NT2/D1 (cell line): Measurements from ENCODE around the gene ZNF319.

ENCODE experiments used
- DNase-seq: peaks from one replicate; pipeline ENCODE4 v3.0.0-alpha.2; 2011; ENCODE audit warnings: low read depth, low spot score
- H3K27me3 ChIP-seq: 2 replicates; pipeline ENCODE4 v1.6.0; 2011; ENCODE audit warnings: mild to moderate bottlenecking; ENCODE audit not compliant: insufficient read length, insufficient read depth
- H3K36me3 ChIP-seq: 2 replicates; pipeline ENCODE4 v1.6.1; 2011; ENCODE audit warnings: mild to moderate bottlenecking, low read length, mixed read lengths; ENCODE audit not compliant: insufficient read depth, insufficient read length
- H3K4me1 ChIP-seq: 2 replicates; pipeline ENCODE4 v1.5.1; 2011; ENCODE audit not compliant: insufficient read depth, insufficient read length
- H3K4me3 ChIP-seq: 2 replicates; pipeline ENCODE4 v1.5.1; 2011; ENCODE audit warnings: low read depth; ENCODE audit not compliant: insufficient read length
- H3K9ac ChIP-seq: 2 replicates; pipeline ENCODE4 v1.6.0; 2011; ENCODE audit warnings: low read depth; ENCODE audit not compliant: insufficient read length
- H3K9me3 ChIP-seq: 2 replicates; pipeline ENCODE4 v1.5.1; 2011; ENCODE audit warnings: mild to moderate bottlenecking, low read length; ENCODE audit not compliant: insufficient read depth
- SUZ12 ChIP-seq: IDR thresholded peaks from 2 replicates; pipeline ENCODE4 v1.6.1; 2011; ENCODE audit not compliant: insufficient read length, insufficient read depth; ENCODE audit errors: extremely low read depth
- YY1 ChIP-seq: IDR thresholded peaks from 2 replicates; pipeline ENCODE4 v1.6.1; 2011; ENCODE audit not compliant: insufficient read length, insufficient read depth
- ZNF274 ChIP-seq: IDR thresholded peaks from 2 replicates; pipeline ENCODE4 v1.6.1; 2011; ENCODE audit warnings: mild to moderate bottlenecking, low read depth, low read length

The ZNF319 gene

DNA sequence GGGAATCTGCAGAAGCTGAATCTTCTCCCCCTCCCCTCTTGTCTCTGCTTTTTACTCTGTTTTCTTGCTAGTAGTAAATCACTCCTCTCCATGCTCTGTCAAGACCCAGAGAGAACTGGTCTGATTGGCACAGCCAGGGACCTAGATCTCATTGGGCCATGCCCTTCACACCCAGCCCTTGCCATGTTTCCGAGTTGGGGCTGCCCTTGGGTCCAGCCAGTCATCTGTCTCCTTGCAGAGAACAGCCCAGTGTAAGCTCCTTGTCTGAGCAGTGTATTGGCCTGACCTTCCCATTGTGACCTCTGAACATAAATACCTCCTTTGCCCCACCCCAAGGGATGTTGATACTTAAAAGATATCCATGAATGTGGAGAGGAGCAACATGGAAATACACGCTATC is 28.9 kb upstream of the ZNF319 start:
- H3K9ac ChIP-seq, result no peak overlapping the region
- no peaks in the 10 kb centered on the region for H3K9me3 ChIP-seq
- peaks cover 35% of the 10 kb centered on the region for H3K4me1 ChIP-seq
- peaks cover 8% of the 10 kb centered on the region for H3K27me3 ChIP-seq
- DNase-seq, result no peak
- TF ChIP-seq SUZ12 (no peak), ZNF274 (no peak), YY1 (no peak)
- H3K4me3 ChIP-seq, result no peak overlapping the region
- H3K36me3 ChIP-seq, result peaks cover 24% of the 10 kb centered on the region

DNA sequence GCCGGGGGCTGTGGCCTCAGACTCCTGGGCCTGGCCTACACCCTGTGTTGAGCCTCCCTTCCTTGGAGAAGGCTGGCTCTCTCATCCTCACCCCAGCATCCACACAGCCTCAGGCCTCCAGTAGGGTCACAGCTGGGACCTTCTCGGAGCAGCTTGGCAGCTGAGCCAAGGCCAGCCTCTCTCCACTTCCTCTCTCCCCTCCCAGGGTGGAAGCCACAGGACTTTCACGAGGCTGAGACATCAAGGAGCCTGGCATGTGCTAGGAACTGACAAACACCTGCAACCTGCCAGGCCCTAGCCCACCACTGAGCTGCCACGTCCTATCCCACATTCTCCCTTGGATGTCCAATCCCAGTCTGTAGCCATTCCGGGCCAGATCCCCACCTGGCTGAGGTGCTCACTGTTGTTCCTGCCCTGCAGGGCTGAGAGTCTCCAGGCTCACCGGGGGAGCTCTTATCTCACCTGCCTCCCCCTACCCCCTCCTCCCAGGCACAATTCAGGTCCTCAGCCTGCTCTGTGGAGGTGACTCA is 28.1 kb upstream of the ZNF319 start:
- H3K9ac ChIP-seq, result peak overlapping the region; percentile 44
- TF ChIP-seq SUZ12 (no peak), ZNF274 (no peak), YY1 (no peak)
- no peaks in the 10 kb centered on the region for H3K9me3 ChIP-seq
- H3K36me3 ChIP-seq, result peaks cover 24% of the 10 kb centered on the region
- no peak overlapping the region for H3K4me3 ChIP-seq
- peaks cover 15% of the 10 kb centered on the region for H3K27me3 ChIP-seq
- DNase-seq, result no peak
- H3K4me1 ChIP-seq, result peaks cover 33% of the 10 kb centered on the region

DNA sequence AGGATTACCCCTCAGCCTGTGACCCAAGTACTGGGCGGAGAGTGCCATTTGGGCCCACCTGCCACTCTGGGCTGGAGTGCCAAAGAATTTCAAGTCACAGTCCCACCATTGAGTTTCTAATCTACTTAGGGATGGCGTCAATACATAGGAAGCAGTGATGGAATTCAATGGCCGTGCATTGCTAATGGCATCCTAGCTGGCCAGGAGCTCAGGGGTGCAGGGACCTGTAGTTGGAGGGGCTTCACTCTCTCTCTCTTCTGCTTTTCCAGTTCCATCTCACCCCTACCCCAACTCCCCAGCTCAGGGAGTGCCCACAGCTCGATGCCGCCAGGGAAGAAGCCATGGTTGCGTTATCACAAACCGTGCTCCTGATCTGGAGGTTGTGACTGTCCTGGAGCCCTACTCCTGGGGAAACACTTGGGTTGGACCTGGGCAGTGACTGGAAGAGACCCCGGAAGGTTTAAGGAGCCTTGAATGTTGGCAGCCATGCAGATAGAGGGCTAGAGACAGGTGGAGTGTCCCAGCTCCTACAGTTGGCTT is 27.5 kb upstream of the ZNF319 start:
- peaks cover 27% of the 10 kb centered on the region for H3K4me1 ChIP-seq
- peaks cover 15% of the 10 kb centered on the region for H3K27me3 ChIP-seq
- TF ChIP-seq SUZ12 (no peak), YY1 (no peak), ZNF274 (no peak)
- peaks cover 24% of the 10 kb centered on the region for H3K36me3 ChIP-seq
- no peak for DNase-seq
- no peaks in the 10 kb centered on the region for H3K9me3 ChIP-seq
- H3K4me3 ChIP-seq, result peak overlapping the region; percentile 95
- H3K9ac ChIP-seq, result peak overlapping the region; percentile 44

DNA sequence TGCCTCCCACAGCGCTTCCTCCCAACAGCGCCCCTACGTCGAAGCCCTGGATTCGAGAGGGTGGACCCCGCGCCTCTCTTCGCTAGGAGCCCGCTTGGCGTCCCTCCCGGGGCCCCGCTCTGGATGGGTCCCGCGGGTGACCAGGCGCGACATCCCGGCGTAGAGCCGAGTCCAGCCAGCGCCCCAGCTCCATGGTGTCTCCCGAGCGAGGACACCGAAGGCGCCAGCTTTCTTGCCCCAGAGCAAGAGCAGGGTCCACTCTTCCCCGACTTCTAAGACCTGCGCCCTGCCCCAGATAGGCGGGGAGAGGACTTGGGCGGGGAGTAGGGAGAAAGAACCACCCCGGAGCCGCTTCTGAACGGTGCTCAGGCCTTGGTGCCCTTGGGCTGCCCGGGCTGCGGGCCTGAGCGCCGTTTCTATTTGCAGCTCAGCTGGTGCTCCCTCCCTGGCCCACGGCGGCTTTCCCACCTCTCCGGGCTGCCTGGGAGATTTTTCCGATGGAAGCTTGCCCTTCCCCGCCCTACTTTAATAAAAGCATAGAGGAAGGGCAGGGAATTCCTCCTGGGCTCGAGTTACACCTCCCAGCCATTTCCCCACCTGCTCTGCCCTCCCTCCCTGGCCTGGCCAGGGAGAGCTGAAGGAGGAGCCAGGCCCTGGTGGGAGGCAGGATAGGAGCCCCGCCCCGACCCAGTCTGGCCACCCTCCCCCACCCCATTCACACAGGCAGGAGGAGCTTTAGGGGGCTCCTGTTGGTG is 26.9 kb upstream of the ZNF319 start:
- H3K27me3 ChIP-seq, result peaks cover 15% of the 10 kb centered on the region
- peaks cover 25% of the 10 kb centered on the region for H3K4me1 ChIP-seq

DNA sequence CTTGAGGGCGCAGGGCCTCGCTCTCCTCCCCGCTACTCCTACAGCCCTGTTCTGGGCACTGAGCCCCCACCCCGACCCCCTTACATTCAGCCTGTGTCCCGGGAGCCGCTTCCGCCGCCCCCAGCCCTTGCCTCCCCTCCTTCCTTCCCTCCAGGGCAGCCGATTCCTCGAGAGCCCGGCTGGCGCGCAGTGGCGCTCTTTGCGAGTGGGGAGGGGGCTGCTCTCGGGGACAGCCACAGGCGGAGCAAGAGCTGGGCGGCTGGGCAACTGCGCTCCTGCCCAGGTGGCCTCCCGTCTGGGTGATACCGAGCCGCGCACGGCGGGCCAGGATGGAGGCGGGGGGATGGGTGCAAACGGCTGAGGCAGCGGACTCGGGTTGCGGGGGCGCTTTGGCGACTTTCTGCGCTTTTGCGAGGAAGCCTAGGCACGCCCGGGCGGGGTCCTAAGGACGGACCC is 26.3 kb upstream of the ZNF319 start:
- peaks cover 26% of the 10 kb centered on the region for H3K4me1 ChIP-seq
- DNase-seq, result no peak
- H3K9ac ChIP-seq, result peak overlapping the region; percentile 97
- peaks cover 15% of the 10 kb centered on the region for H3K27me3 ChIP-seq
- no peak for TF ChIP-seq ZNF274
- no peak for TF ChIP-seq SUZ12
- no peak for TF ChIP-seq YY1
- H3K4me3 ChIP-seq, result peak overlapping the region; percentile 95
- H3K36me3 ChIP-seq, result peaks cover 24% of the 10 kb centered on the region
- H3K9me3 ChIP-seq, result no peaks in the 10 kb centered on the region

More for the DNA sequence above, 26.9 kb upstream of the ZNF319 start:
- no peak for TF ChIP-seq SUZ12
- peak overlapping the region; percentile 95 for H3K4me3 ChIP-seq
- H3K9ac ChIP-seq, result peak overlapping the region; percentile 97
- H3K36me3 ChIP-seq, result peaks cover 24% of the 10 kb centered on the region
- H3K9me3 ChIP-seq, result no peaks in the 10 kb centered on the region
- DNase-seq, result peak; percentile 78

DNA sequence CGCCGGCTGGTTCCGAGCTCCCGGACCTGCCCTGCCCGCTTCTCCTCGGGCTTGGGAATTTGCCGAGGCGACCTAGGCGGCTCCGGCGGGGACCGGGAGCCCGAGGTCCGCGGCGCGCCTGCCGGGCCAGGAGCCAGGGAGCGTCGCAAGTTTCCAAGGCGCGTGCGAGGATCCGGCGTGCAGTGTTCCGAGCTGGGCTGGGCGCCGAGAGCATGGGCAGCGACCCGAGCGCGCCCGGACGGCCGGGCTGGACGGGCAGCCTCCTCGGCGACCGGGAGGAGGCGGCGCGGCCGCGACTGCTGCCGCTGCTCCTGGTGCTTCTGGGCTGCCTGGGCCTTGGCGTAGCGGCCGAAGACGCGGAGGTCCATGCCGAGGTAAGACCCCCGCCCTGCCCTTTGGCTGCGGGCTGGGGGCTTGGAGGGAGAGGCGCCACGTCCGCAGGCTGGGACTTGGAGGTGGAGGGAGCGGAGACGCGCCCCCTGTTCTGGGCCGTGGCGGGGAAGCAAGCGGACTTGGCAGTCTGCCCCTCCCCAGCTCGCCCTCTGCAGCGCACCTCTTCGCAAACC is 25.8 kb upstream of the ZNF319 start:
- H3K4me3 ChIP-seq, result peak overlapping the region; percentile 95
- no peak for TF ChIP-seq ZNF274
- no peak for TF ChIP-seq SUZ12
- no peak for TF ChIP-seq YY1
- no peaks in the 10 kb centered on the region for H3K9me3 ChIP-seq
- no peak for DNase-seq
- peaks cover 24% of the 10 kb centered on the region for H3K4me1 ChIP-seq
- H3K27me3 ChIP-seq, result peaks cover 15% of the 10 kb centered on the region
- peak overlapping the region; percentile 97 for H3K9ac ChIP-seq
- peaks cover 29% of the 10 kb centered on the region for H3K36me3 ChIP-seq

DNA sequence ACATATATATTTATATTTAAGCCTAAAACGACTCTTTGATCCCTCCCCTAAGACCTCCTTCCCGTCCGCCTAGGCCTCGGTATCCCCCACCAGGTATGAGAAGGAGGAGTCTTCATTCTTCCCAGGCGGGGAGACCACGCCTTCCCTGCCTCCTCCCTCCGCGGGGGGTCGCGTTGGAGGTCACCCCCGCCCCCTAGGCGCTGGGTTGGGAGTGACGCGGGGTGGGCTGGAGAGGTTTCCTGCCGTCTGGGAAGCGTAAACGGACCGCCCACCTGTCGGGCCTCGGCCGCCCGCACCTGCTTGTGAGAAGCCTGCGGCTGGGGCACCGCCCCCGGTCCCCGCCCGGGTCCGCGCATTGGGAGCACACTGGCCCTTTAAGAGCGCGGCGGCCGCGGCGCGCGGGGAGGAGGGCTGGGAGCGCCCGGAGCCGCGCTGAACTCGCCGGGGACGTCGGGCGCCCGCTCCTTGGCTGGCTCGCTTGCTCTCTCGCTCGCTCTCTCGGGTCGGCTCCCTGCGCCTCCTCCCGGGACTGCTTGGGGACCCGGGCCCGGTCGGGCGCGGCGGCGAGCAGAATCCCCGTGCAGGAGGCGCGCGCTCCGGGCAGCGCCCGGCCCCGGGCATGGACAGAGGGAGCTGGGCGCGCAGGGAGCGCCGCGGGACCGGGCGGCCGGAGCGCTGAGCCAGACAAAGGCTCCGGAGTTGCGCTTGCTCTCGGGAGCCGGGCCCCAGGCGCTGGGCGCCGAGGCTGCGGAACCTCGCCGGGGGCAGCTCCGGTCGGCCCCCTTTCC is 25.1 kb upstream of the ZNF319 start, which contains the start of gene MMP15:
Gene MMP15 (plus strand): TSS at position 404 of the 788 bp plus-strand sequence. CDS start 597 bp downstream, outside the sequence.
- DNase-seq, result peak; percentile 82
- TF ChIP-seq YY1 (no peak), ZNF274 (no peak), SUZ12 (no peak)
- peak within 1 kb of the TSS; percentile 95 for H3K4me3 ChIP-seq
- no peaks in the 10 kb centered on the region for H3K9me3 ChIP-seq
- H3K36me3 ChIP-seq, result peaks cover 32% of the 10 kb centered on the region
- peak within 1 kb of the TSS; percentile 97 for H3K9ac ChIP-seq
- H3K4me1 ChIP-seq, result peaks cover 22% of the 10 kb centered on the region
- H3K27me3 ChIP-seq, result peaks cover 15% of the 10 kb centered on the region
